Measurements from ENCODE around the gene TRIM47. TPM values are rescaled to one million over a fixed set of nuclear protein-coding genes. Genes with fewer than 3 reads are reported as not detected.

The TRIM47 gene
- total and polyA plus RNA-seq, 2 of the 13 experiments (the other 11 are each of a cell fraction or from before 2014, with no cell fraction given) = 33.5 to 82.0 TPM

- BruUV-seq (replicated peaks) = no TSS peak
- Histone ChIP-seq H3K36me3 (replicated peaks in 1 of 2; ENCODE audit: control insufficient read depth in 1 of 2, insufficient read depth in 2 of 2, low read length in 2 of 2) (peaks cover 8 to 15% of the 10 kb centered on the region in 2 experiments; a peak in 4 of 5 replicates), H3K9ac (ENCODE audit: insufficient read depth, low read depth, low read length) (no peak overlapping the region), H3K4me1 (ENCODE audit: insufficient read depth, low read length) (peaks cover 23% of the 10 kb centered on the region), H3K27ac (ENCODE audit: extremely low read length, insufficient read depth, low read length) (no peak overlapping the region), H3K9me3 (ENCODE audit: low read length) (no peaks in the 10 kb centered on the region), H2AFZ (ENCODE audit: low read length) (no peak overlapping the region), H4K20me1 (ENCODE audit: insufficient read depth, low read length) (no peaks in the 10 kb centered on the region), H3K27me3 (ENCODE audit: control insufficient read depth in 1 of 2, insufficient read depth in 2 of 2, low read length in 2 of 2) (no peaks in the 10 kb centered on the region), H3K4me3 (replicated peaks in 1 of 3; ENCODE audit: insufficient read depth in 1 of 3, low read depth in 2 of 3, low read length in 3 of 3) (no peak overlapping the region), H3K4me2 (ENCODE audit: low read depth, low read length) (no peak overlapping the region), H3K79me2 (ENCODE audit: insufficient read depth, low read length) (no peaks in the 10 kb centered on the region)
- WGBS (ENCODE audit: low lambda C conversion rate) = 94% methylated on average over 29 of the region's 36 CpGs
- no peak for ATAC-seq
- ChIA-PET POLR2A (interaction anchor here (1.3 to 1.6 kb wide), 3 partner anchors 10 to 60 kb away, joined by 4 to 11 read pairs (median 5); a partner anchor contains a TSS), CTCF (ENCODE audit: low intra/inter-chr PET ratio, low total read pairs) (no interaction called here)
- DNase-seq (ENCODE audit: low spot score) = no peak
- no peak for FAIRE-seq
- TF ChIP-seq ZNF562 (CRISPR knock-in tag; IDR thresholded peaks at IDR 0.05; ENCODE audit: borderline replicate concordance) (no peak), SAFB2 (CRISPR knock-in tag; IDR thresholded peaks at IDR 0.05; ENCODE audit: borderline replicate concordance, low read depth) (no peak), RBFOX2 (IDR thresholded peaks at IDR 0.05; ENCODE audit: low read depth, low read length) (peak; percentile 62), ZIK1 (CRISPR knock-in tag; IDR thresholded peaks at IDR 0.05; ENCODE audit: borderline replicate concordance, low read depth) (no peak), AGO2 (optimal IDR thresholded peaks at IDR 0.05; ENCODE audit: low read depth, low read length) (peak; percentile 53), TSC22D2 (CRISPR knock-in tag; IDR thresholded peaks at IDR 0.05; ENCODE audit: borderline replicate concordance) (no peak)
- intact Hi-C loops (cut with micrococcal nuclease; ENCODE audit: unreplicated experiment) = no loop called here
- in situ Hi-C loops (cut with HindIII; ENCODE audit: extremely low pct_ligation_motif_present, low pct_unique_long_range_greater_than_20kb) = no loop called here
Measured at GRCh38 chr17:75839942-75840798, 38.2 kb downstream of the TRIM47 start.

- Histone ChIP-seq H3K9me3 (ENCODE audit: low read length) (no peaks in the 10 kb centered on the region), H3K4me3 (replicated peaks in 1 of 3; ENCODE audit: insufficient read depth in 1 of 3, low read depth in 2 of 3, low read length in 3 of 3) (no peak overlapping the region), H3K4me1 (ENCODE audit: insufficient read depth, low read length) (peaks cover 5% of the 10 kb centered on the region), H3K4me2 (ENCODE audit: low read depth, low read length) (no peak overlapping the region), H3K79me2 (ENCODE audit: insufficient read depth, low read length) (no peaks in the 10 kb centered on the region), H3K27ac (ENCODE audit: extremely low read length, insufficient read depth, low read length) (no peak overlapping the region), H3K27me3 (ENCODE audit: control insufficient read depth in 1 of 2, insufficient read depth in 2 of 2, low read length in 2 of 2) (no peaks in the 10 kb centered on the region), H2AFZ (ENCODE audit: low read length) (no peak overlapping the region), H3K36me3 (replicated peaks in 1 of 2; ENCODE audit: control insufficient read depth in 1 of 2, insufficient read depth in 2 of 2, low read length in 2 of 2) (peaks cover 15 to 31% of the 10 kb centered on the region in 2 experiments; a peak in 4 of 5 replicates), H3K9ac (ENCODE audit: insufficient read depth, low read depth, low read length) (0 out of 2 replicates have a peak overlapping the region, but pooled peaks have one; percentile 8), H4K20me1 (ENCODE audit: insufficient read depth, low read length) (no peaks in the 10 kb centered on the region)
- ATAC-seq (no peak), FAIRE-seq (no peak), DNase-seq (ENCODE audit: low spot score) (no peak)
- CTCF ChIA-PET (ENCODE audit: low intra/inter-chr PET ratio, low total read pairs) = no interaction called here
- TF ChIP-seq NRL (CRISPR knock-in tag; IDR thresholded peaks at IDR 0.05; ENCODE audit: borderline replicate concordance) = no peak
- no peak for TF ChIP-seq MYPOP (CRISPR knock-in tag; IDR thresholded peaks at IDR 0.05)
- TF ChIP-seq CENPX (CRISPR knock-in tag; IDR thresholded peaks at IDR 0.05) = no peak
- no peak for TF ChIP-seq HMG20B (CRISPR knock-in tag; conservative IDR thresholded peaks at IDR 0.05)
- TF ChIP-seq BRCA1 (CRISPR knock-in tag; IDR thresholded peaks at IDR 0.05) = no peak
- no peak for TF ChIP-seq ZBTB44 (CRISPR knock-in tag; IDR thresholded peaks at IDR 0.05)
- no peak for TF ChIP-seq ZNF251 (CRISPR knock-in tag; IDR thresholded peaks at IDR 0.05)
- intact Hi-C loops (cut with micrococcal nuclease; ENCODE audit: unreplicated experiment) (no loop called here), in situ Hi-C loops (cut with HindIII; ENCODE audit: extremely low pct_ligation_motif_present, low pct_unique_long_range_greater_than_20kb) (no loop called here)
- WGBS (ENCODE audit: low lambda C conversion rate) = 98% methylated on average over 15 of the region's 15 CpGs
- BruUV-seq (replicated peaks) = no TSS peak
- POLR2A ChIA-PET = interaction anchor here (1.3 to 2.6 kb wide), 3 partner anchors 13 to 58 kb away, joined by 4 to 8 read pairs (median 7); partner anchors contain the start of gene WBP2
Measured at GRCh38 chr17:75838410-75838809, 40.0 kb downstream of the TRIM47 start.

All from HepG2 (cell line).